Stimulated activated CD8-positive, alpha-beta memory T cell treated with anti-CD3 and anti-CD28 coated beads, Interleukin-4, amount 100 ng/mL, for 4 hours (primary cell): ENCODE measurements around the gene ONECUT2.

Experiments
- DNase-seq, 2 donors: peaks; one replicate each; pipeline ENCODE4 v3.0.0-alpha.2; 2020; ENCODE audit warnings: low read depth in 2 of 2, low spot score in 1 of 2

ONECUT2 gene

GRCh38 chr18:57523171-57523956, 88.2 kb downstream of the ONECUT2 start:
- DNase-seq: no peak

GRCh38 chr18:57527556-57528229, 92.5 kb downstream of the ONECUT2 start:
- no peak for DNase-seq

DNA sequence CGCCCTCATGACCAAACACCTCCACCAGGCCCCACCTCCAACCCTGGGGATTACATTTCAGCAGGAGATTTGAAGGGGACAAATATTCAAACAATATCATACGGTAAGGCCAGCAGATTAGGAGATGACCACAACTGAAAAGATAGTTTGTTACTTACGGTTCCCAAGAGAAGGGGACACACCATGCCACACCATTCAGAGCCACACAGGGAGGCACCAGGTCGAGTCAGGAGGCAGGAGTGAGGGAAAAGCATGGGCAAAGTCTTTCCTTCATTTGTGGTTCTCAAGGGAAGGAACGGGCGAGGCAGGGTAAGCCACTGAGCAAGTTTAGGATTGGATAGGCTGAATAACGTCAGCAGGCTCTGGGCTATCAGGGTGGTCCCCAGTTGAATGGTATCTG, 94.0 kb downstream of the ONECUT2 start:
- DNase-seq: no peak

GRCh38 chr18:57533006-57533867, 98.1 kb downstream of the ONECUT2 start:
- no peak for DNase-seq

- no peak for DNase-seq
These were observed 98.8 kb downstream of the ONECUT2 start for GRCh38 chr18:57533868-57534510.

DNA sequence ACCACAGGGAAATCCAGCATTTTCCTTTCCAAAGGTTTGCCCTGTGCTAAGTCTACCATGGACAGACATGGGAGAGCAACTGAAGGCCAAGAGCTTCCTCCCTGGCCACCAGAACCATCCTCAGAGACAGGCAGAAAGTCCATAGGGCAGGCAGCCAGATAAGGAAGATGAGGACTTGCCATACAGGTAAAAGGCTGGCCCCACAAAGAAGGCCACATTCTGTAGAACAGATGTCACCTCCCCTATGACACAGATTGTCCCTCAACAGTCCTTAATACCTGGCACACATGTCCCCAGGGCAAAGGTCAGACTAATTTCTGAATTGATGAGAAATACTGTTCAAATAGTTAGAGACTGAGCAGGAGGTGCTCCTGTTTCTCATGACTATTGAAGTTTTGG, 99.3 kb downstream of the ONECUT2 start:
- no peak for DNase-seq

DNA sequence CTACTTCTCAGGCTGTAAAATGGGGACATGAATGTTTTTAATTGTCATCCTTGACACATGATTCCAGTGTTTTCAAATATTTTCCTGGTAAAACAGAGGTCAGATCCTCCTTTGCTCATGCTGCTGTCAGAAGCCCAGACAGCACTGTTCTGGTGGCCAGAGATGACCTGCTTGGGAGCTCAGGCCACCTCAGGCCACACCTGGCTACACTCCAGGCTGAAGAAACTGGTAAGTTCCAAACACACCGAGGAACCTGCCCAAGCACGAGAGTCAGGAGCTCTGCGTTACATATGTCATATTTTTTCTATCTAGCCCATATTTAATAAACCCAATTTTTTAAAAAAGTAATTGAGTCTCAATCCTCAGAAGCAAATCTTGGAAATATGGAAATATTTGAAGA, 103.4 kb downstream of the ONECUT2 start:
- DNase-seq: no peak

GRCh38 chr18:57539702-57540101, 104.5 kb downstream of the ONECUT2 start:
- DNase-seq: no peak
